Stimulated activated CD4-positive, alpha-beta T cell treated with anti-CD3 and anti-CD28 coated beads, Interleukin-2, amount 100 ng/mL, for 48 hours (primary cell): Measurements from ENCODE around the gene ZBTB7A.

Experiments
- DNase-seq, 2 donors: peaks; one replicate each; pipeline ENCODE4 v3.0.0-alpha.2; 2020

The ZBTB7A gene

DNA sequence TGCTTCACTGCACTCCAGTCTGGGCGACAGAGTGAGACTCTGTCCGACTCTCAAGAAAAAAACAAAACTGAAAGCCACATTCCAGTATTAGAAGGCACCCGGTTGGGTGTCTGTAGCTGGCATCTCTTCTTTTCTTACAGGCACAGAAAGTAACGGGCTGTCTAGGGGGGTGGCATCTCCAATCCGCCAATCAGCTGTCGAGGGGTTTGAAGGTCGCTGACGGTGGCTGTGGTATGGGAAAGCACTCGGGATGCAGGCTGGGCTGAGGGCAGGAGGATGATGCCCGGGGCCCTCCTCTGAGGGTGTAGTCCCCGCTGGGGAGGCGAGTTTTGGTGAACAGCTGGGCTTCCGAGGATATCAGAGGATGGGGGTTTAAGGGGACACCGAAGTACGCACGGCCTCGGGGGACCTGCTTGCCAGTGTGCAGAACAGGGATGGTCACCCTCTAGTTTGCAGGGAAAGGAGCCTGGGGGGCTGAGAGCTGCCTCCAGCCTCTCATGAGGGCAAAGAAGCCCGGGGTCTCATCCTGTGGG is 27.0 kb upstream of the ZBTB7A start:
- DNase-seq = no peak

DNA sequence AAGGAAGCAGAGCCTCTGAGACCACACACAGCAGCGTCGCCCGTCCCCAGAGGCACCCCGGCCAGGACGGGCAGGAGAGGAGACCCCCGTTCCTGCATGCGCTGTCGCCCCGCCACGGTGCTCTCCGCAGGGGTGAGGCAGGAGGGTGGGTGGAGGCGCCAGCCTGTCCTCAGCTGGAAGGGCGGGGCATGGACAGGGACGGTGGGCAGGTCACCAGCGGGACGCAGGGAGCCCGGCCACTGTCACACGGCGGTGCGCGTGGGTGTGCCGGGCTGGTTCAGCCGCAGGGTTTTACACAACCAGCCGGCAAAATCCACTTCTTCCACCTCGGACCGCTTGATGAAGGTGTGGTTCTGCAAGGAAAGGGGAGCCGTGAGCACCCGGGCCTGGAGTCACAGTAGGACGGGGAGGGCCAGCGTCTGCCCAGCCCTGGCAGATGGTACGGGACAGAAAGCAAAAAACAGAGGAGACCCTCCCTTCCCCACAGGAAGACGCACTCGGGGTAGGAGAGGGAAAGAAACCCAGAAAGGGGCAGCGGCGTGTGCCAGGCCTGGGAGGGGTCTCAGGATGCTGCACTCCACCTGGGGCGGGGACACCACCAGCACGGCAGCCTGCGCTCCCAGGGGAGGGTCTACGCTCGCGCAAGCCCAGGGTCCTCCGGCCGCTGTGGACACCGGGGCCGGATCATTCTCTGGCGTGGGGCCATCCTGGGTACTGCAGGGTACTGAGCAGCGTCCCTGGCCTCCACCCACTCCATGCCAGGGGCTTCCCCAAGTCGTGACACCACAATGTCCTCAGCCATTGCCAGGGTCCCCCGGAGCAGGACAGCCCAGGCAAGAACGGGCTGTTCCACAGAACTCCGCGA is 23.9 kb upstream of the ZBTB7A start:
- no peak for DNase-seq

GRCh38 chr19:4089946-4090345 is 23.2 kb upstream of the ZBTB7A start:
- no peak for DNase-seq

- peak; percentile 45 to 49 for DNase-seq
Measured at GRCh38 chr19:4089400-4089908, 22.8 kb upstream of the ZBTB7A start.

GRCh38 chr19:4088975-4089374 is 22.3 kb upstream of the ZBTB7A start:
- DNase-seq = no peak

GRCh38 chr19:4087787-4088679 is 21.3 kb upstream of the ZBTB7A start:
- DNase-seq = no peak

- no peak for DNase-seq
Measured at GRCh38 chr19:4086411-4086867, 19.7 kb upstream of the ZBTB7A start.

- no peak for DNase-seq
Measured at GRCh38 chr19:4084547-4084877, 17.8 kb upstream of the ZBTB7A start.

GRCh38 chr19:4083677-4084546 is 17.2 kb upstream of the ZBTB7A start:
- no peak for DNase-seq

DNA sequence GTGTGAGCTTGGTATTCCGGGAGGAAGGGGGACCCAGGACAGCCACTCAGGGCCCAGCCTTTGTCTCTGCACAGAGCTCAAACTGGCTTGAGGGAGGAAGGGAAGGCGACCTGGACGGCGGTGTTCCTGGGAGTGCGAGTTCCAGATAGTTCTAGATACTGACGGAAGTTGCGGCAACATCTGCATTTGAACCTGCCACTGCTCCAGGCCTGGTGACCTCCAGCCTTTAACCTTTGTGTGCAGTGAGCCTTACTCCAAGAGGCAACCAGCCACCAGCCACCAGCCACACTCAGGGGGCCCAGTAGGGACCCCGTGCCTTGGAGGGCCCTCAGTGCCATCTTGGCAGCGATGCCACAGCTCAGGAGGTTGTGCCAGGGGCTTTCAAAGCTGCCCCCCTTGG is 15.5 kb upstream of the ZBTB7A start:
- DNase-seq = no peak

DNA sequence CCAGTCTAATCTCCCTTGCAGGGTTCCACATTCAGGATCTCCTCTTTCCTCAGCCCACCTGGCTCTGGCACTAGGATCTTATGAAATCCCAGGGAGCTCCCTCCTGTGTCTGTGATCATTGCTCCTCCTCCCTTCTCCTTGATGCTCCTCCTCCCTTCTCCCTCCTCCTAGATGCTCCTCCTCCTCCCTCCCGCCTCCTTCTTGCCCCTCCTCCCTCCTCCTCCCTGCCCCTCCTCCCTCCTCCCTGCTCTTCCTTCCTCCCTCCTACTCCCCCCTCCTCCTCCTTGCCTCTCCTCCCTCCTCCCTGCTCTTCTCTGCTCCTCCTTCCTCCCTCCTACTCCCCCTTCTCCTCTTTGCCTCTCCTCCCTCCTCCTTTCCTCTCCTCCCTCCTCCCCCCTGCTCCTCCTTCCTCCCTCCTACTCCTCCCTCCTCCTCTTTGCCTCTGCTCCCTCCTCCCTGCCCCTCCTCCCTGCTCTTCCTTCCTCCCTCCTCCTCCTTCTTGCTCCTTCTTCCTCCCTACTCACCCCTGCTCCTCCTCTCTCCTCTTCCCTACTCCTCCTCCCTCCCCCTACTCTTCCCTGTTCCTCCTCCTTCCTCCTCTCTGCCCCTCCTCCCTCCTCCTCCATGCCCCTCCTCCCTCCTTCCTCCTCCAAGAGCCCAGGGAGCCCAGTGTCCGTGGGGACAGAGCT is 14.9 kb upstream of the ZBTB7A start:
- no peak for DNase-seq

GRCh38 chr19:4080473-4080872 is 13.8 kb upstream of the ZBTB7A start:
- no peak for DNase-seq

- DNase-seq = peak in 1 of 2 donors; percentile 50
Measured at GRCh38 chr19:4077800-4078684, 11.3 kb upstream of the ZBTB7A start.

- DNase-seq = no peak
Measured at GRCh38 chr19:4077007-4077374, 10.3 kb upstream of the ZBTB7A start.

DNA sequence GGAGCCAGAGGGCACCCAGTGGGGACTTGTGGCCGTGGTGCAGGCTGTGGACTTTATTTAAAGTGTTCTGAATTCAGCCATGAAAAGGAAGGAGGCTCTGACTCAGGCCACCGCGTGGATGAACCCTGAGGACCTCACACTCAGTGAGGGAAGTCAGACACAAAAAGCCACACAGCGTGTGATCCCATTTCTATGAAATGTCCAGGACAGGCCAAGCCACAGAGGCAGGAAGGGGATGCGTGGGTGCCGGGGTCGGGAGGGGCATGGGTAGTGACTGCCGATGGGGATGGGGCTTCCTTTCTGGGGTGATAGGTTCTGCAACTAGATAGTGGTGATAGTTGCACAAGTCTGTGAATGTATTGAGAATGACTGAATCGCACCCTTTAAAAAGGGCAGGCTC is 8.7 kb upstream of the ZBTB7A start:
- no peak for DNase-seq

GRCh38 chr19:4071610-4072009 is 4.9 kb upstream of the ZBTB7A start:
- DNase-seq = no peak

DNA sequence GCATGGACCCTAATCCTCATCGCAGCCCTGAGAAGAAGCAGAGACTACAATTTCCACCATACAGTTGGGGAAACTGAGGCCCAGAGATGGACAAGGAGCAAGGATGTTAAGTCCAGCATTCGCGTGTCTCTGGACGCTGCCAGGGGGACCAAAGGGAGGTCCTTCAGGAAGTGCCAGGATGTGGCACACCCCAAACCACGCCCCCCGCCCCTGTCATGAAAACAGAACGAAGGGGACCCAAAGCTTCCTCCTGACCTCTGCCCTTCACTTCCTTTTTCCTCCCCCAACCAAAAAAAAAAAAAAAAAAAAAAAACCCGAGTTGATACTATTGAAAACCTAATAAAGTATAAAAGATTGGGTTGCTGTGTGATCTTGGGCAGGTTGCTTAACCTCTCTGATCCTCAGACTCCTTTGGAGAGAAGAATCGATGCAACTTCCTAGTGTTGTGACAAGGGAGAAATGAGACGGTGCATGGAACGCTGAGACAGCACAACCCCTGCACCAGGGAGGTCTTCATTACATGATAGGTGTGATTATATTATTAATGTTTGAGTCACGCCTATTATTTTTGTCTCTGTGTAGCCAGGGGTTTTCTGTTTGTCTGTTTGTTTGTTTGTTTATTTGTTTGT is 2.7 kb upstream of the ZBTB7A start:
- no peak for DNase-seq

GRCh38 chr19:4068047-4068966 is 1.6 kb upstream of the ZBTB7A start:
- DNase-seq = no peak

GRCh38 chr19:4067396-4068046 is 822 bp upstream of the ZBTB7A start:
- DNase-seq = no peak
